ENCODE data around the gene FOXL2. TPM values are rescaled to one million over a fixed set of nuclear protein-coding genes. Genes with fewer than 3 reads are reported as not detected.

FOXL2 gene
- total and polyA plus RNA-seq, 9 of the 15 experiments (the other 6 are each of a cell fraction or from before 2014, with no cell fraction given) = 0.27 to 22.1 (median 3.2) TPM

DNA sequence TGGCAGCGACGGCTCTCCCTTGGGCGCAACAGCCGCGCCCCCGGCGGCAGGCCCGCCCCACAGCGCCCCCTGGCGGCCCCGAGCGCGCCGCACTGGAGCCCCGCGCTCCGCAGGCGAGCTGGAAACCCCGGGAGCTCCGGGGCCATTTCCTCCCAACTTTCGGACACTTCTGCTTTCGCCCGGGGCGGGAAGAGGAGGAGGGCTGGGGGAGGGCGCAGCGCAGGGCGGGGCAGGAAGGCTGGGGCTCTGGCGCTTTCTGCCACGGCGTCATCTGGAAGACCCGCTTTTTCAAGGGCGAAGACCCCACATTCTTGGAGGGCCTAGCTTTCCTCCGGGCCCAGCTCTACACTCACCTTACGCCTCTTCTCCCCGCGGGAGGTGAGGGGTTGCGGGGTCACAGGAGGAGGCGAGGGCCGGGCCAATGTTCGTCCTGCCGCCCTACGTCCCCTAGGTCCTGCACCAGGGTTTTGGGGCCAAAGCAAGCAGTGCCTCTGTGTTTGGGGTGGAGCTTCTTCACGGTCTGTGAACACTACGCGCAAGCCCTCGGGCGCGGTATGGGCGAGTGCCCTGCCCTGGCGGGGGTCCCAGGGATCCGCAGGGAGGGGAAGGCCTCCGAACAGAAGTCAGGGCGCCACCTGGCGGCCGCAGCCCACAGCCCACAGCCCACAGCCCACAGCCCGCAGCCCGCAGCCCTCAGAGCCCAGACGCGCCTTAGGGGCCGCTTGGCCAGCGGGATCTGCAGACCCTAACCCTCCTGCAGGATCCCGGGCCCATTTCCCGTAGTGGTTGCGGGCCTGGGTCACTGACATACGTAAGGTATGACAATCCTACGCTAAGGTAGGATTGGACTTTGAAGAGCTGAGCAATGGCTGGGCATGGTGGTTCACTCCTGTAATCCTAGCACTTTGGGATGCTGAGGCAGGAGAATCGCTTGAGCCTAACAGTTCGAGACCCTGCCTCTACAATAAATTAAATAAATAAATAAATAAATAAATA is 31.1 kb downstream of the FOXL2 start (continued):
- TF ChIP-seq GATAD2B (IDR thresholded peaks at IDR 0.05; ENCODE audit: borderline replicate concordance) (peak; percentile 95), TRIM24 (IDR thresholded peaks at IDR 0.05) (no peak), FOXA3 (CRISPR knock-in tag; conservative IDR thresholded peaks at IDR 0.05 in 1 of 2, IDR thresholded peaks at IDR 0.05 in 1 of 2) (peak in 1 of 2 experiments; percentile 14; a peak in 1 of 4 replicates), PURB (CRISPR knock-in tag; IDR thresholded peaks at IDR 0.05; ENCODE audit: low read depth) (no peak), NR4A1 (CRISPR knock-in tag; IDR thresholded peaks at IDR 0.05) (0 out of 2 replicates have a peak, but pooled peaks have one; percentile 14), NR4A1 (tag; IDR thresholded peaks at IDR 0.05) (no peak), RFX5 (IDR thresholded peaks at IDR 0.05; ENCODE audit: low read depth, low read length) (no peak), RCOR1 (IDR thresholded peaks at IDR 0.05; ENCODE audit: borderline replicate concordance in 1 of 2, low read depth in 2 of 2, low read length in 2 of 2) (peak in 1 of 2 experiments; percentile 35; a peak in 1 of 4 replicates), MTA3 (IDR thresholded peaks at IDR 0.05; ENCODE audit: borderline replicate concordance) (peak; percentile 68), ZNF24 (IDR thresholded peaks at IDR 0.05) (peak; percentile 38; the same call in 1 of the 2 replicates), SMARCE1 (IDR thresholded peaks at IDR 0.05) (peak; percentile 23), RAD21 (CRISPR knock-in tag; conservative IDR thresholded peaks at IDR 0.05 in 1 of 2, IDR thresholded peaks at IDR 0.05 in 1 of 2) (peak; percentile 91 to 94), ZNF431 (CRISPR knock-in tag; IDR thresholded peaks at IDR 0.05) (0 out of 2 replicates have a peak, but pooled peaks have one; percentile 4), DNMT1 (IDR thresholded peaks at IDR 0.05) (no peak), ESRRA (IDR thresholded peaks at IDR 0.05; ENCODE audit: borderline replicate concordance, low read depth) (peak; percentile 20; the same call in 1 of the 2 replicates)
- TF ChIP-seq, protein P1, sequence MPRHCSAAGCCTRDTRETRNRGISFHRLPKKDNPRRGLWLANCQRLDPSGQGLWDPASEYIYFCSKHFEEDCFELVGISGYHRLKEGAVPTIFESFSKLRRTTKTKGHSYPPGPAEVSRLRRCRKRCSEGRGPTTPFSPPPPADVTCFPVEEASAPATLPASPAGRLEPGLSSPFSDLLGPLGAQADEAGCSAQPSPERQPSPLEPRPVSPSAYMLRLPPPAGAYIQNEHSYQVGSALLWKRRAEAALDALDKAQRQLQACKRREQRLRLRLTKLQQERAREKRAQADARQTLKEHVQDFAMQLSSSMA (CRISPR knock-in tag; IDR thresholded peaks at IDR 0.05) = no peak
- TF ChIP-seq, protein P2, sequence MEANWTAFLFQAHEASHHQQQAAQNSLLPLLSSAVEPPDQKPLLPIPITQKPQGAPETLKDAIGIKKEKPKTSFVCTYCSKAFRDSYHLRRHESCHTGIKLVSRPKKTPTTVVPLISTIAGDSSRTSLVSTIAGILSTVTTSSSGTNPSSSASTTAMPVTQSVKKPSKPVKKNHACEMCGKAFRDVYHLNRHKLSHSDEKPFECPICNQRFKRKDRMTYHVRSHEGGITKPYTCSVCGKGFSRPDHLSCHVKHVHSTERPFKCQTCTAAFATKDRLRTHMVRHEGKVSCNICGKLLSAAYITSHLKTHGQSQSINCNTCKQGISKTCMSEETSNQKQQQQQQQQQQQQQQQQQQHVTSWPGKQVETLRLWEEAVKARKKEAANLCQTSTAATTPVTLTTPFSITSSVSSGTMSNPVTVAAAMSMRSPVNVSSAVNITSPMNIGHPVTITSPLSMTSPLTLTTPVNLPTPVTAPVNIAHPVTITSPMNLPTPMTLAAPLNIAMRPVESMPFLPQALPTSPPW (CRISPR knock-in tag; IDR thresholded peaks at IDR 0.05) = peak; percentile 91
- TF ChIP-seq, protein P3, sequence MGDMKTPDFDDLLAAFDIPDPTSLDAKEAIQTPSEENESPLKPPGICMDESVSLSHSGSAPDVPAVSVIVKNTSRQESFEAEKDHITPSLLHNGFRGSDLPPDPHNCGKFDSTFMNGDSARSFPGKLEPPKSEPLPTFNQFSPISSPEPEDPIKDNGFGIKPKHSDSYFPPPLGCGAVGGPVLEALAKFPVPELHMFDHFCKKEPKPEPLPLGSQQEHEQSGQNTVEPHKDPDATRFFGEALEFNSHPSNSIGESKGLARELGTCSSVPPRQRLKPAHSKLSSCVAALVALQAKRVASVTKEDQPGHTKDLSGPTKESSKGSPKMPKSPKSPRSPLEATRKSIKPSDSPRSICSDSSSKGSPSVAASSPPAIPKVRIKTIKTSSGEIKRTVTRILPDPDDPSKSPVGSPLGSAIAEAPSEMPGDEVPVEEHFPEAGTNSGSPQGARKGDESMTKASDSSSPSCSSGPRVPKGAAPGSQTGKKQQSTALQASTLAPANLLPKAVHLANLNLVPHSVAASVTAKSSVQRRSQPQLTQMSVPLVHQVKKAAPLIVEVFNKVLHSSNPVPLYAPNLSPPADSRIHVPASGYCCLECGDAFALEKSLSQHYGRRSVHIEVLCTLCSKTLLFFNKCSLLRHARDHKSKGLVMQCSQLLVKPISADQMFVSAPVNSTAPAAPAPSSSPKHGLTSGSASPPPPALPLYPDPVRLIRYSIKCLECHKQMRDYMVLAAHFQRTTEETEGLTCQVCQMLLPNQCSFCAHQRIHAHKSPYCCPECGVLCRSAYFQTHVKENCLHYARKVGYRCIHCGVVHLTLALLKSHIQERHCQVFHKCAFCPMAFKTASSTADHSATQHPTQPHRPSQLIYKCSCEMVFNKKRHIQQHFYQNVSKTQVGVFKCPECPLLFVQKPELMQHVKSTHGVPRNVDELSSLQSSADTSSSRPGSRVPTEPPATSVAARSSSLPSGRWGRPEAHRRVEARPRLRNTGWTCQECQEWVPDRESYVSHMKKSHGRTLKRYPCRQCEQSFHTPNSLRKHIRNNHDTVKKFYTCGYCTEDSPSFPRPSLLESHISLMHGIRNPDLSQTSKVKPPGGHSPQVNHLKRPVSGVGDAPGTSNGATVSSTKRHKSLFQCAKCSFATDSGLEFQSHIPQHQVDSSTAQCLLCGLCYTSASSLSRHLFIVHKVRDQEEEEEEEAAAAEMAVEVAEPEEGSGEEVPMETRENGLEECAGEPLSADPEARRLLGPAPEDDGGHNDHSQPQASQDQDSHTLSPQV (IDR thresholded peaks at IDR 0.05) = peak; percentile 69
- TF ChIP-seq, protein P4, sequence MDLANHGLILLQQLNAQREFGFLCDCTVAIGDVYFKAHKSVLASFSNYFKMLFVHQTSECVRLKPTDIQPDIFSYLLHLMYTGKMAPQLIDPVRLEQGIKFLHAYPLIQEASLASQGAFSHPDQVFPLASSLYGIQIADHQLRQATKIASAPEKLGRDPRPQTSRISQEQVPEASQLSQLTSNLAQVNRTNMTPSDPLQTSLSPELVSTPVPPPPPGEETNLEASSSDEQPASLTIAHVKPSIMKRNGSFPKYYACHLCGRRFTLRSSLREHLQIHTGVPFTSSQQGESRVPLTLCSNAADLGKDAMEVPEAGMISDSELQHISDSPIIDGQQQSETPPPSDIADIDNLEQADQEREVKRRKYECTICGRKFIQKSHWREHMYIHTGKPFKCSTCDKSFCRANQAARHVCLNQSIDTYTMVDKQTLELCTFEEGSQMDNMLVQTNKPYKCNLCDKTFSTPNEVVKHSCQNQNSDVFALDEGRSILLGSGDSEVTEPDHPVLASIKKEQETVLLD (IDR thresholded peaks at IDR 0.05) = 0 out of 2 replicates have a peak, but pooled peaks have one; percentile 23
